T-helper 2 cell treated with Interferon-gamma antibody and Interleukin-4, amounts not matched to agents 100 ng/mL and 5 ng/mL, for 36 hours (primary cell): ENCODE results near the gene RYR2. TPM values are rescaled to one million over a fixed set of nuclear protein-coding genes. Genes with fewer than 3 reads are reported as not detected.

ENCODE experiments used
- intact Hi-C: fragments of 100-400 bp; cut with micrococcal nuclease; formaldehyde crosslinking; loops from one replicate; pipeline ENCODE4 v1.15.1; 2023
- total RNA-seq: library from RNA; stranded (reverse); gene quantifications from 2 replicates; pipeline ENCODE4 v1.2.3, GENCODE V29; 2022

Gene RYR2
- total RNA-seq, 1 donor from 2014 or later = 0.39 TPM

GRCh38 chr1:237711281-237711680 is 669.3 kb downstream of the RYR2 start:
- intact Hi-C loops = no loop called here

- intact Hi-C loops = no loop called here
Observed at GRCh38 chr1:237712082-237712481, 670.1 kb downstream of the RYR2 start.

GRCh38 chr1:237712586-237713157 is 670.7 kb downstream of the RYR2 start:
- intact Hi-C loops = no loop called here

GRCh38 chr1:237713916-237714315 is 671.9 kb downstream of the RYR2 start:
- intact Hi-C loops = no loop called here

- intact Hi-C loops = no loop called here
Observed at GRCh38 chr1:237717106-237717505, 675.1 kb downstream of the RYR2 start.

- intact Hi-C loops = no loop called here
Observed at GRCh38 chr1:237730826-237731350, 688.9 kb downstream of the RYR2 start.

- intact Hi-C loops = no loop called here
Observed at GRCh38 chr1:237732657-237733056, 690.7 kb downstream of the RYR2 start.

- intact Hi-C loops = loop anchor here (2.0 to 5.0 kb wide), 3 partner anchors 59 to 172 kb away; no protein-coding TSS in a partner anchor
Observed at GRCh38 chr1:237736372-237737029, 694.5 kb downstream of the RYR2 start.

GRCh38 chr1:237737448-237737847 is 695.5 kb downstream of the RYR2 start:
- intact Hi-C loops = loop anchor here (2.0 to 5.0 kb wide), 3 partner anchors 60 to 173 kb away; no protein-coding TSS in a partner anchor

- intact Hi-C loops = loop anchor here (2.0 to 5.0 kb wide), 3 partner anchors 61 to 173 kb away; no protein-coding TSS in a partner anchor
Observed at GRCh38 chr1:237737938-237738610, 696.1 kb downstream of the RYR2 start.

- intact Hi-C loops = no loop called here
Observed at GRCh38 chr1:237740846-237741245, 698.9 kb downstream of the RYR2 start.

GRCh38 chr1:237745545-237745944 is 703.6 kb downstream of the RYR2 start:
- intact Hi-C loops = no loop called here

- intact Hi-C loops = no loop called here
Observed at GRCh38 chr1:237748171-237748960, 706.4 kb downstream of the RYR2 start.

- intact Hi-C loops = no loop called here
Observed at GRCh38 chr1:237749122-237749521, 707.1 kb downstream of the RYR2 start.

- intact Hi-C loops = no loop called here
Observed at GRCh38 chr1:237751090-237751489, 709.1 kb downstream of the RYR2 start.

- intact Hi-C loops = no loop called here
Observed at GRCh38 chr1:237754627-237755026, 712.6 kb downstream of the RYR2 start.

- intact Hi-C loops = no loop called here
Observed at GRCh38 chr1:237756304-237756967, 714.5 kb downstream of the RYR2 start.

- intact Hi-C loops = no loop called here
Observed at GRCh38 chr1:237759377-237759776, 717.4 kb downstream of the RYR2 start.

GRCh38 chr1:237760951-237761350 is 719.0 kb downstream of the RYR2 start:
- intact Hi-C loops = no loop called here

- intact Hi-C loops = no loop called here
Observed at GRCh38 chr1:237763137-237763536, 721.2 kb downstream of the RYR2 start.

- intact Hi-C loops = no loop called here
Observed at GRCh38 chr1:237763751-237764150, 721.8 kb downstream of the RYR2 start.
